KBM-7 (cell line): ENCODE results near the gene ROPN1B.
A peak's percentile ranks its signal among the peaks of the same experiment; 100 is the strongest.
"Not testable (repeated sequence)": the region's sequence is repeated elsewhere in the genome, so short reads cannot be mapped to it uniquely, and the experiment has no call there.

ENCODE experiments used
- DNase-seq: peaks from one replicate; pipeline ENCODE4 v3.0.0-alpha.2; 2015
- in situ Hi-C: fragments of 300-500 bp; cut with MboI; formaldehyde crosslinking; loops from 2 replicates; pipeline ENCODE4 v1.14.3; 2020; ENCODE audit warnings: low sequenced_read_pairs, low pct_unique_long_range_greater_than_20kb, mixed read lengths

ROPN1B gene

DNA sequence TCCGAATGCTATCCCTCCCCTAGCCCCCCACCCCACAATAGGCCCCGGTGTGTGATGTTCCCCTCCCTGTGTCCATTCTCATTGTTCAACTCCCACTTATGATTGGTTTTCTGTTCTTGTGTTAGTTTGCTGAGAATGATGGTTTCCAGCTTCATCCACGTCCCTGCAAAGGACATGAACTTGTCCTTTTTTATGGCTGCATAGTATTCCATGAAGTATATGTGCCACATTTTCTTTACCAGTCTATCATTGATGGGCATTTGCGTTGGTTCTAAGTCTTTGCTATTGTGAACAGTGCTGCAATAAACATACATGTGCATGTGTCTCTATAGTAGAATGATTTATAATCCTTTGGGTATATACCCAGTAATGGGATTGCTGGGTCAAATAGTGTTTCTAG is 12.0 kb upstream of the ROPN1B start:
- DNase-seq, in situ Hi-C loops: not testable (repeated sequence)

GRCh38 chr3:125957674-125958510 is 11.1 kb upstream of the ROPN1B start:
- no peak for DNase-seq
- in situ Hi-C loops: no loop called here

DNA sequence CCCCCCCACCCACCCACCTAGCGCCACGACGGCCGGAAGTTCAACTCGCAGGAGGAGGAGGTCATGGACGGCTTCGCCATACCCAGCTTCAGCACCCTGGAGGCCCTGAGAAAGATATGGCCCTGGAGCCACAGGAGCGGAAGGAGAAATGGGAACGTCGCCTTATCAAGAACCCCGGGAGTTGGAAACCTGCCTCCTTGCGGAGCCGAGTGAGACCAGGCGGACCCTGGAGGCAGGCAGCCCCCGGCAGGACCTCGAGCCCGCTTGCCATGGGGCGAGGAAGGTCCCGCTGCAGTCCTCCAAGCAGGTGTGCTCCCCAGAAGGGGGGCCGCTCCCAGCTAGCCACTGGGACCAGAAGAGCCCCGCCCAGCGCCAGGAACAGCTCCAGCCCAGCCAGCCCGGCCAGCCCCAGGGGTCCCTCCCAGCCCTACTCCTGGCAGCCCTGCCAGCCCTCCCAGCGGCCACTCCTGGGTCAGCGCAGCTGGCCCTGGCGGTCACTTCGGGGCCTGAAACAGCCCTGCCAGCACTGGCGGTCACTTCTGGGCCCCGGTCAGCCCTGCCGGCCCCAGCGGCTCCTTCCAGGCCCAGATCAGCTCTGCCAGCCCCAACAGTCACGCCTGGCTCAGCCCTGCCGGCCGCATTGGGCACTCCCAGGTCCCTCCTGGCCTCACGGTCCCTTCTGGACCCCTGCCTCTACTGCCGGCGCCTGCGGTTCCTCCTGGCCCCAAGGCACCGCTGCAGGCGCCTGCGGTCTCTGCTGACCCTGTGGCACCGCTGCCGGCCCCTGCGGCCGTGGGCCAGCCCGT is 10.3 kb upstream of the ROPN1B start:
- in situ Hi-C loops: no loop called here
- DNase-seq: no peak

- in situ Hi-C loops: no loop called here
- DNase-seq: no peak
Measured at GRCh38 chr3:125959317-125960065, 9.5 kb upstream of the ROPN1B start.

DNA sequence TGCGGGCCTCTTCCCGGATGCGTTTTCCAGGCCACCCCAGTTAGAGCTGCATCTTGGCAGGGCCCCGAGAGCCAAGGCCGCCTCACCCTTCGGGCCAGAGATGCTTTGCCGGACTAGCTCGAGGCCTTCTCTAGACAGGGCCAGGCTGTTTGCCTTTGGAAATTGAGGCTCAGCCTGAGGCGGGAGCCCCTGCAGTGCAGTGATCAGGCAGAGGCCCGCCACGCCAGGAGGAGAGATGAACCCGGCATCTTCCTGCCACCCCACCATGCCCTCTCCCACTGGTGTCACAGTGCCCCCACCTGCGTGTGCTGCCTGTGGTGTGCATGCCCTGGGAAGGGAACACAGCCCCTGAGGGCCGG is 8.9 kb upstream of the ROPN1B start:
- in situ Hi-C loops: no loop called here
- DNase-seq: no peak

DNA sequence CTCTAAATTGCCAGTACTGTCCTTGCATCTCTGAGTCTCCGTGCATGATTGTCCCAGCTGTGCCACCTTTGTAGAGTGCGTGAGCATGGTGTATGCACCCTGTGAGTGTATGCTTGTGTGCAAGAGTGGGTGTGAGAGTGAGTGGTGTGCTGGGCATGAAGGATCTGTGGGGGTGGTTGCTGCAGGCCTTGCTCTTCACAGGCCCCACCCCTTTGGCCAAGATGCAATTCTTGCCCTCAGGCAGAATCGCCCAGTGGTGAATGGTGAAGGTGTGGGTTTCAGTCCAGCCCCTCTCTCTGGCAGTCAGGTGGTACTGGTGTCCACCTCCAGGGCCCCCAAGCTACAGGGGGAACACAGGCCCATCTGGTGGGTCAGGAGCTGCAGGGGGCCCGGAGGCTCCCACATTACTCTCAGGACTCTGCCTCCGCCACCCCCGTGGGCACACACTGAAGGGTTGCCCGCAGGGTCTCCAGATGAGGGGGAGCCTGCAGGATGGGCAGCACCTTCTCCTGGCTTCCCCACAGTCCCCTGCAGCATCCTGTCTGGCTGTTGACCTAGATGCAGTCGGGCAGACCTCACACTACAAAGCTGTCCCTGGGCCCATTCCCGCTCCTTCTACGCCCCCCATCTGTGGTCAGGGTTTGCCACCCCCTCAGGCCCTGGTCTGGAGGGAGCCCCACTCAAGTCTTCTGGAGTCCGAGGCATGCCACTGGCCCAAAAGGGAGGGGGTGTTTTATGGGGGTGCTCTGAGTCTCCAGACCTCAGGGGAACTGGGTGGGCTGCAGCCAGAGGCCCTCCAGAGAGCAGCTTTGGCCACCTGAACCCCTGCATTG is 8.3 kb upstream of the ROPN1B start:
- in situ Hi-C loops: no loop called here
- no peak for DNase-seq

DNA sequence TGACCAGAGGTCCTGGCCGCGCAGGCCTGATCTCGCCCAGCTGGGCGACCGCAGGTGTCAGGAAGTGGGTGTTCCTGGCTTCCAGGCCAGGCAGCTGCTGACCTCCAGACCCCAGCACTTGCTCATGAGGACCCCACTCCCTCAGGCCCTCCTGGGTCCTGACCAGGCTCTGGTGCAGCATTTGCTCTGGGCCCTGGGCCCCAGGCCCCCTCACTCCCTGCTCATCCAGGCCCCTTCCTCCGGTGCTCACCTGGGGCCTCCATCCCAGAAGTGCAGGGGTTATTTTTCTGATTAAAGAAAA is 7.7 kb upstream of the ROPN1B start:
- in situ Hi-C loops: no loop called here
- no peak for DNase-seq

- in situ Hi-C loops, DNase-seq: not testable (repeated sequence)
Measured at GRCh38 chr3:125963834-125964233, 5.1 kb upstream of the ROPN1B start.

GRCh38 chr3:125965505-125965904 is 3.5 kb upstream of the ROPN1B start:
- in situ Hi-C loops: no loop called here
- DNase-seq: no peak

GRCh38 chr3:125967156-125967555 is 1.8 kb upstream of the ROPN1B start:
- DNase-seq: no peak
- in situ Hi-C loops: no loop called here

- DNase-seq, in situ Hi-C loops: not testable (repeated sequence)
Measured at GRCh38 chr3:125968121-125968520, 857 bp upstream of the ROPN1B start.

DNA sequence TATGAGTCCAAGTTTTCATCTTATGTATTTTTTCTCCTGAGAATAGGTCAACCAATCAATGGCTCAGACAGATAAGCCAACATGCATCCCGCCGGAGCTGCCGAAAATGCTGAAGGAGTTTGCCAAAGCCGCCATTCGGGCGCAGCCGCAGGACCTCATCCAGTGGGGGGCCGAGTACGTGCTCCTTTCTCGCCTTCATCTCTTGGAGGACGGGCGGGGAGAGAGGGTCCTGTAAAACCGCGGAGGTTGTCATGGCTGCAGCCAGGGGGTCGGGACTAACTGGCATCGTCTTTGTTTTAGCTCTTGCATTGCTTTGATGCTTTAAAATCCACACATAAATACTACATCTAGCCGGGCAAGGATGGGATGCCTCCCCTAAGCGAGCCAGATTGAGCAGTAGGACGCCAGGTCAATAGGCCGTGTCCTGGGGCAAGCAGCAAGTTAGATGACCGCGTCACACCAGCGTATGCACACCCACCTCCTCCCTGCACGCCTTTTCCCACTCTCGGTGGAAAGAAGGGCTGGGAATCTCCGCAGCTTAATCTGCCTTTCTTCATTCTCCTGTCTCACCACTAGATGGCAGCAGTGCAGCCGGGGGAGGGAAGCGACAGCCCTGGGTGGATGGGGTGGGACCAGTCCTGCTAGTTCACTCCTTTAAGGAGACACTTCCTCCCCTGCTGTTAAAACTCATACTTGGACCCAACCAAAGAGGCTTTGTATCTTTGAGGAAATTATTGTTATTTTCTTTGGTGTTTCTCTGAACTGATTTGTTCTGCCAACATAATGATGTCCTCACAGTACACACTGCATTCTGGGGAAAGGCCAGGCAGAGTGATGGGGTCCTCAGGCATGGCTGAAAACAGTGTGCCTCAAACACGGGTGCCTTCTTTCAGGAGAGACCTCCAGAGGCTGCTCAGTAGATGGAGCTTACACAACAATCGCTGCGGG is 3.3 kb downstream of the ROPN1B start:
- peak; percentile 45 for DNase-seq
- in situ Hi-C loops: not testable (repeated sequence)

DNA sequence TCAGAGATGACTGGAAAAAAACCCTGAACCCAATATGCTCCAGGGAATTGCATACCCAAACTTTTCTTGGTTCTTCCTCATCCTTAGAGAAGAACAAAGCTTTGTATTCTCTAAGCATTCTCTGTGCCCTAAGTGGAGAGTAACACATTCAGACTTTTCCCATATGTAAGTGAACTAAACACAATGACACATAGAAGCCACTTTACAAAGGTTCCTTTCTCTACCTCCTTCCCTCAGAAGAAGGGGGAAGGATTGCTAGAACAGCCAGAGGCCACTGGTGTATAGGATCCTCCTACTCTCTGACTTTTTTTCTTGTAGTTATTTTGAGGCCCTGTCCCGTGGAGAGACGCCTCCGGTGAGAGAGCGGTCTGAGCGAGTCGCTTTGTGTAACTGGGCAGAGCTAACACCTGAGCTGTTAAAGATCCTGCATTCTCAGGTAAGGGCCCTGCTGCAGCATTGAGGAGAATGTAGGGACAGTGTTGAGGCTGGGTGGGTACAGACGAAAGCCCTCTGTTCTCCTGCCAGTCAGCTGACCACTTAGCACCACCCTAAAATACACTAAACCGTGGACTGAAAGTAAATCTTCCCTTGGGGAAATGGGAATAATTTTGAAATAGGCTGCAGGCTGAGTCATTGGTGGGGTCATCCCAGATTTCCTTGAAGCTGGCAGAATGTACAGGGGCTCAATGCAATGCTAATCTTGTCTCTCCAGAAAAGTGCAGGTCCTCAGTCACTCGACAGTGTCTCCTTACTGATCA is 6.4 kb downstream of the ROPN1B start:
- DNase-seq, in situ Hi-C loops: not testable (repeated sequence)

DNA sequence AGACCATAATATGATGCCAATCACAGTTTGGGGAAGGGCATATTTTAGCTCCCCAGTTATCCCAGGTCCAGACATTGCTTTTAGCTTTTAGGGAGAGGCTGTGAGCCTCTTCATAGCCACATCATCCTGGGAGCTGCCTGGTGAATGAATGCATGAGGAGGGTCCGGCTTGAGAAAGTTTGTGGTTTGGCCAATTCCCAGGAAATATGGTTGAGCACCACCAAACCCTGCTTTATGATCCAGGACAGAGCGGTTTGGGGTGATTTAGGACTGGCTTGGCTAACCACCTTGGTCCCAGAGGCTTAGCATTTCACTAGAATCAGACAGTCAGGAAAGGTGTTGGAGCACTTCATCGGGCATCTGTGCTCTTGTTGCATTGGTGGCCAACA is 7.0 kb downstream of the ROPN1B start:
- DNase-seq, in situ Hi-C loops: not testable (repeated sequence)

DNA sequence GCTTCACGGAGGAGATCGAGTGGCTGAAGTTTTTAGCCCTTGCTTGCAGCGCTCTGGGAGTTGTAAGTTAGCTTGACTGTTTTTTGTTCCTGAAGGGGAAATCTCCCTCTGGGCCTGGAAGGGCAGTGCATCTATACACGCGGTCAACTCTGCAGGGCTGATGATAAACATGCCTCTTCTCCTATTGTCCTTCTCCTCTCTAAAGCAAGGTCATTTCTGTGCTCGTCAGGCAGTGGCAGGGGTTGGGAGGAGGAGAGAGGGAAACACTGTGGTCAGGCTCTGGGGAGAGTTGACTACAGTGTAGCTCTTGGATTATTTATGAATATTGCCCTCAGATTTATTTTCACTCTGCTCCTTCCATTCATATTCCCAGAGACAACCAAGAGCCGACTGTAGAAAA is 8.1 kb downstream of the ROPN1B start:
- DNase-seq, in situ Hi-C loops: not testable (repeated sequence)

DNA sequence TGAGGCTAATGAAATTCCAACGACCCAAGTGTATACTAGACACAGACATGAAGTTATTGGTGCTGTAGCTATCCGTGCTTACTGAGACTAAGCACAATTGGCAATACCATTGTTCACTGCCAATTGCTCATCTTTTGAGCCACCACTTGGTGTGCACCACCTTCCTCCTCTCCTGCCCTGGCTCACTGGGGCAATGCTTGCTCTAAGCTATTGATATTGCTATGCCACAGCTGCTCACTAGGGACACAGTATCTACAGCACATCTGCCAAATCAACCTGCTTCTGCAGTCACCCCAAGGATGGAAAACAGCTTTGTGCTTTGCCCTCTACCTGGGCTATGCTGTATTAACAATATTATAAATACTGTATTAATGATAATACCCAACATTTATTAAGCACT is 16.0 kb downstream of the ROPN1B start:
- not testable (repeated sequence) for DNase-seq

GRCh38 chr3:125990253-125990970 is 21.4 kb downstream of the ROPN1B start:
- in situ Hi-C loops: no loop called here
- no peak for DNase-seq

More for the DNA sequence above, 16.0 kb downstream of the ROPN1B start:
- in situ Hi-C loops: not testable (repeated sequence)
